ENCODE results near the gene PLD6.
"Not testable (repeated sequence)": the region's sequence is repeated elsewhere in the genome, so short reads cannot be mapped to it uniquely, and the experiment has no call there.

Gene PLD6

DNA sequence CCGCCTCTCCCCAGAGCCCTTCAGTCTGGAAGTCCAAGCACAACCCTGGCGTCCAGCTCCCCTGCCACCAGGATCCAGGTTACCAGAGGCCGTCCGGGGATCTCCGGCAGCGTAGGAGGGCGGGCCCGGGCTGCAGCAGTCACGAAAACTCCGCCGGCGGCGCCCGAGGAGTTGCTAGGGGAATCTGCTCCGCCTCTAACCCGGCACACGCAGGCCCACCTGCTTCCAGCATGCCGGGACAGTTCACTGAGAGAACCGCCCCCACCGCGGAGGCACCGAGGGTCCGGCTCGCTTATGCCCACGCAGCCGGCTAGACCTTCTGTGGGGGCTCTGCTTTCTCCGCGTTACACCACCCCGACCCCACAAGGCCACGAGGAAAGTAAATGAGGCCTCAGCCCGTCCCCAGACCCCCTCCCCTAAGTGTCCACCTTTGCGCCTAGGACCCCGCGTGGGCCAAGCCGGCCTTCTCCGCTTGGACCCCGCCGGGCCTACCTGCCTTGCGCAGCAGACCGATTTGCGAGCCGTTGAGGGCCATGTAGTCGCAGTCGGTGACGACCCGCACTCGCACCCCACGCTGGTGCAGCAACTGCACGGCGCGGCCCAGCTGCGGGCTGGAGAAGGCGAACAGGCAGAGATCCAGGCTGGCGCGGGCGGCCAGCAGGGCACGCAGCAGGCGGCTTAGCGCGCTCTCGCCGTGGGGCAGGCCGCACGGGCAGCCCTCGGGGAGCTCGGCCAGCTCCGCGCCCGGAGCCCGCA is 587 bp downstream of the PLD6 start:
- H3K4me3 ChIP-seq (ENCODE audit: low read length), result peak overlapping the region; percentile 58
- H3K27me3 ChIP-seq (ENCODE audit: insufficient read depth, low read length), result peaks cover 14% of the 10 kb centered on the region
- H3K9ac ChIP-seq (ENCODE audit: low read depth, low read length), result 0 out of 2 replicates have a peak overlapping the region, but pooled peaks have one; percentile 27
- H3K9me3 ChIP-seq (ENCODE audit: insufficient read depth, low read depth, low read length), result no peaks in the 10 kb centered on the region
- H3K4me1 ChIP-seq (ENCODE audit: insufficient read depth, low read length), result no peaks in the 10 kb centered on the region
- H3K27ac ChIP-seq (ENCODE audit: low read length), result no peak overlapping the region
- no peaks in the 10 kb centered on the region for H3K36me3 ChIP-seq (ENCODE audit: insufficient read depth, low read depth, low read length)

DNA sequence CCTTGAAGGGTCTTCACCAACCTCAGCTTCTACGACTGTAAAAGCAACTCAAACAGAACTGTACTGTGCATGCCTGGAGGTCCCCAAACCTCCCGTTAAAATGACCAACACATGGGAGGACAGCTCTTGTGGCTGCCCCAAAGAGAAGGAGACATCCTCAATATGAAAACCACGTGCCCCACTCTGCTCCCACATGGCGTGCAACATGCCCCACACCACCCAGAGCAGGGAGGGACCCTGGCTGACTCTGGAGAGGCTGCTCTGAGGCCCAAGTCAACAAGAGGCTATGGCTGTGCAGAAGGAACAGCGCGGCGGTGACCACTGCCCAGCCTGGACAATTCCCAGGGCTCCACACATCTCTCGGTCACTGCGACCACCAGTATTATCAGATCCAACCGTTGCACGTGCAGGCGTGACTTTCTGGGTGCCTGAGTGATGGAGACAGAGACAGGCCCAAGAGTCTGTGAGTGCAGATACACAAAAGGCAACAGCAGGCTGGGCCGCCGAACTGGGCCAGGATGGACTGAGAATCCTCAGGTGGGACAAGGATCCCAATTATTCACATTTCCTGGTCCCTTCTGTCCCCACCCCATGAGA is 1.4 kb downstream of the PLD6 start:
- Histone ChIP-seq H3K4me1 (ENCODE audit: insufficient read depth, low read length) (no peaks in the 10 kb centered on the region), H3K9me3 (ENCODE audit: insufficient read depth, low read depth, low read length) (no peaks in the 10 kb centered on the region), H3K4me3 (ENCODE audit: low read length) (peak overlapping the region; percentile 58; the same call in 1 of the 2 replicates), H3K27ac (ENCODE audit: low read length) (no peak overlapping the region), H3K27me3 (ENCODE audit: insufficient read depth, low read length) (peaks cover 14% of the 10 kb centered on the region), H3K9ac (ENCODE audit: low read depth, low read length) (no peak overlapping the region), H3K36me3 (ENCODE audit: insufficient read depth, low read depth, low read length) (no peaks in the 10 kb centered on the region)

DNA sequence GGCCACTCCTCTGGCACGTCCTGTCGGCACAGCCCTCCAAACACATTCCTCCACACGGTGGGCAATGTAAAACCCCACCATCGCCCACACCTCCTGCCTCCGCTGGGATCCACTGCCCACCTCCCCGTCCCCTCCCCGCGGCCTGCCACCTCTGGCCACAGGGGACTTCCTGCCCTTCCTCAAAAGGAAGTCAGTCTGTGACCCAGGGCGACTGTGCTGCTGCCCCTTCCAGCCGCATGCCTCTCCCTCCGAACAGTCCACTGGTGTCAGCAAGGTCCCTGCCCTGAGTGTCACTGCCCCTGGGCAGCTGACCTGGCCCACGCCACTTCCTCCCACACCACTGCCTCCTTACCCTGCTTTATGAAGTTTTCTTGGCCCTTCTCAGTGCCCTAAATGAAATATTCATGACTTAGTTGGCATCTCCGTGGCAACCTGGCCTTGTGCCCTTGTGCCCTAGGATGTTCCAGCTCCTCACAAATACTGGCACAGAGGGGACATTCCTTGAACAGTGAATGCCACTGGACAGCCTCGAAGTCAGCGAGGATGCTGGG is 2.0 kb downstream of the PLD6 start:
- Histone ChIP-seq H3K9ac (ENCODE audit: low read depth, low read length) (no peak overlapping the region), H3K4me1 (ENCODE audit: insufficient read depth, low read length) (no peaks in the 10 kb centered on the region), H3K27me3 (ENCODE audit: insufficient read depth, low read length) (peaks cover 14% of the 10 kb centered on the region), H3K4me3 (ENCODE audit: low read length) (no peak overlapping the region), H3K9me3 (ENCODE audit: insufficient read depth, low read depth, low read length) (no peaks in the 10 kb centered on the region), H3K36me3 (ENCODE audit: insufficient read depth, low read depth, low read length) (no peaks in the 10 kb centered on the region), H3K27ac (ENCODE audit: low read length) (no peak overlapping the region)

DNA sequence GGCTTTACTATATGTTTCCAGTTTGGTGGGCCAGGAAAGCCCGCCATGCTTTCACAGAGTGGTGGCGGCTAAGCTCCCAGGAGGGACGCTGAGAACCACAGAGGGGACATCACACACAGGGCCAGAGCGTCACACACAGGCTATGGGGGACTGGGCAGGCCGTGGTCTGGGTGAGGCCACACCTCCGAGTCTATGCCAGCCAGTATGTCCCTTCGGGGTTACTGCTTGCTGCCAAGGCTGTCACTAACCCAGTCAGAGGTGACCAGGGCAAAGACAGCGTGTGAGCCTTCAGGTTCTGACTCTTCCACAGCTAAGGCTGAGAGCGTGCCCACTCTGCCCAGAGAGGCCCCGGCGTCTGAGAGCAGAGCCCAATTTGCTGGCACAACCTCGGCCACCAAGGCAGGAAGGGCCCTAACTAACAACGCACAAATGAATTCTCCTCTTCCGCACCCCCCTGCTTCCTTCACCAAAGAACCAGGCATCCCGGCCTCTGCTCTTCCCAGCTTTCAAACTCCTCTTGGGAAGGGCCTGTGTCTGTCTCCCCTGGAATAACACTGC is 2.9 kb downstream of the PLD6 start:
- Histone ChIP-seq H3K9ac (ENCODE audit: low read depth, low read length) (no peak overlapping the region), H3K4me1 (ENCODE audit: insufficient read depth, low read length) (no peaks in the 10 kb centered on the region), H3K27me3 (ENCODE audit: insufficient read depth, low read length) (peaks cover 14% of the 10 kb centered on the region), H3K9me3 (ENCODE audit: insufficient read depth, low read depth, low read length) (no peaks in the 10 kb centered on the region), H3K4me3 (ENCODE audit: low read length) (no peak overlapping the region), H3K36me3 (ENCODE audit: insufficient read depth, low read depth, low read length) (no peaks in the 10 kb centered on the region), H3K27ac (ENCODE audit: low read length) (no peak overlapping the region)

DNA sequence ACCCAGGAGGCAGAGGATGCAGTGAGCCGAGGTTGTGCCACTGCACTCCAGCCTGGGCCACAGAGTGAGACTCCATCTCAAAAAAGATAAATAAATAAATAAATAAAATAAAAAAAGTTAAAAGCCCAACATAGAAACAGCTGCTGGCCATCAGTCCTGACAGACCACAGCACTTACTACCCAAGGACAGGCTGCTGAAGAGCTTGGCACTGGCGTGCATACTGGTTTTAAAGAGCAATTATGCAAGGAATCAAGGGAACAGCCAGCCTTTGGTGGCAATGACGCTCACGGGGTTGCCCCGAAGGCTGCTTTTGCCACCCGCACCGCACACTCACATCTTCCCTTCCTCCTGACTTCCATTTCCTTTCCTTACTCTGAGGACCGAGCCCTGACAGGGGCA is 4.2 kb downstream of the PLD6 start:
- Histone ChIP-seq H3K4me1 (ENCODE audit: insufficient read depth, low read length) (no peaks in the 10 kb centered on the region), H3K9ac (ENCODE audit: low read depth, low read length) (no peak overlapping the region), H3K27me3 (ENCODE audit: insufficient read depth, low read length) (peaks cover 14% of the 10 kb centered on the region)

DNA sequence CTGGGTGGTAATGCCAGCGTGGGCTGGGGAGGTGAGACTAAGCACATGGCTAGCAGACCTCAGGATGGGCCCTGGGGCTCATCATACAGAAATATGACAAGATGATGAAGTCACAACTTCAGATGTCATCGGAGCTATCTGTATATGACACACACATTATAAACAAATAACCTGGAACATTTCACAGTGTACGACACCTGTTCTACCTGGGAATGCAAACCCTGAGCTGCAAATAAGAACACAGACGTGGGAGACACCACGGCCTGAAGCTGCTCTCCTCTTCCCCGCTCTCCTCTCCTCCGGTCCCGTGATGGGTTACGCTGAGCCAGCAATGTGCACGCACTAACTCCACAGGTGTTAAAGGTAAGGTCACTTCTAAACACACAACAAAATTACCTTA is 4.9 kb downstream of the PLD6 start:
- Histone ChIP-seq H3K27ac (ENCODE audit: low read length) (no peak overlapping the region), H3K36me3 (ENCODE audit: insufficient read depth, low read depth, low read length) (no peaks in the 10 kb centered on the region), H3K4me3 (ENCODE audit: low read length) (no peak overlapping the region), H3K9me3 (ENCODE audit: insufficient read depth, low read depth, low read length) (no peaks in the 10 kb centered on the region), H3K4me1 (ENCODE audit: insufficient read depth, low read length) (no peaks in the 10 kb centered on the region), H3K27me3 (ENCODE audit: insufficient read depth, low read length) (peaks cover 14% of the 10 kb centered on the region), H3K9ac (ENCODE audit: low read depth, low read length) (no peak overlapping the region)

More for the DNA sequence above, 4.2 kb downstream of the PLD6 start:
- no peaks in the 10 kb centered on the region for H3K36me3 ChIP-seq (ENCODE audit: insufficient read depth, low read depth, low read length)
- H3K9me3 ChIP-seq (ENCODE audit: insufficient read depth, low read depth, low read length), result no peaks in the 10 kb centered on the region
- H3K4me3 ChIP-seq (ENCODE audit: low read length), result no peak overlapping the region
- no peak overlapping the region for H3K27ac ChIP-seq (ENCODE audit: low read length)

DNA sequence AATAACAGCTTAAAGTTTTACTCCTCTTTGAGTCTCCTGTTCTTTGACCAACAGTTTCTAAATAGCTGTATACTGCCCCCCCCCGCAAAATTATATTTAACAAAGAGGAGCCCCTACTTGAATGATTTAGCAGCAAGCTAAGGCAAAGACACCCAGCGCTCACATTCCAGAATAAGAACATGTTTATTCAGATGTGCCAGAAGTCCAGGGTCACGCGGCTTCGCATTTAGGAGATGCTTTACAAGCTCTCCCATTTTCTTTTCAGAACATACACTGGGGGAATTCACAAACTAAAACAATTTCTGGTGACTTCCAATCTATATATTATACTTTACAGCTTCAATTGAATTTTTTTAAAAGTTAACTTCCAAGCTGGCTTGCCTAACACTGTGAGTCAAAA is 5.3 kb downstream of the PLD6 start:
- no peak overlapping the region for H3K27ac ChIP-seq (ENCODE audit: low read length)
- H3K27me3 ChIP-seq (ENCODE audit: insufficient read depth, low read length), result peaks cover 12% of the 10 kb centered on the region
- H3K4me1 ChIP-seq (ENCODE audit: insufficient read depth, low read length), result no peaks in the 10 kb centered on the region
- no peaks in the 10 kb centered on the region for H3K36me3 ChIP-seq (ENCODE audit: insufficient read depth, low read depth, low read length)
- no peaks in the 10 kb centered on the region for H3K9me3 ChIP-seq (ENCODE audit: insufficient read depth, low read depth, low read length)
- no peak overlapping the region for H3K4me3 ChIP-seq (ENCODE audit: low read length)
- no peak overlapping the region for H3K9ac ChIP-seq (ENCODE audit: low read depth, low read length)

DNA sequence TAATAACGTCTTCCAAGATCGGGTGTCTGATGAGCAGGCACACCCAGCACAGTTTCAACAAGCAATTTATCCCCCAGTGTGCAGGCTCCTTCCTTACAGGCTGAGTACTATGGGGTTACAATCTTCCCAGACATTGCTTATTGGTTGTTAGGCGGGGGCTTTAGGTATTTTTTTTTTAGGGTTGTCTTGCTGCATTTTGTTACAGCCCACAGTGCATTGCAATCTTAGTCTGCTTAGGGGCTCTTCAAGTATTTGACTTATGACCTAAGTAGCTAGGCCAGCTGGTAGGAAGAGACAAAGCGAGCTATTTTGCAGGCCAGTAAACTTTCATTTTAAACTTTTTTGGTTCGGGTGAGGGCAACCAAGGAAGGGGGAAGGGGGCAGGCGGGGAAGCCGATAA is 5.8 kb downstream of the PLD6 start:
- no peaks in the 10 kb centered on the region for H3K36me3 ChIP-seq (ENCODE audit: insufficient read depth, low read depth, low read length)
- H3K27me3 ChIP-seq (ENCODE audit: insufficient read depth, low read length), result peaks cover 7% of the 10 kb centered on the region
- H3K4me1 ChIP-seq (ENCODE audit: insufficient read depth, low read length), result no peaks in the 10 kb centered on the region
- no peak overlapping the region for H3K9ac ChIP-seq (ENCODE audit: low read depth, low read length)
- H3K4me3 ChIP-seq (ENCODE audit: low read length), result no peak overlapping the region
- no peaks in the 10 kb centered on the region for H3K9me3 ChIP-seq (ENCODE audit: insufficient read depth, low read depth, low read length)
- no peak overlapping the region for H3K27ac ChIP-seq (ENCODE audit: low read length)

DNA sequence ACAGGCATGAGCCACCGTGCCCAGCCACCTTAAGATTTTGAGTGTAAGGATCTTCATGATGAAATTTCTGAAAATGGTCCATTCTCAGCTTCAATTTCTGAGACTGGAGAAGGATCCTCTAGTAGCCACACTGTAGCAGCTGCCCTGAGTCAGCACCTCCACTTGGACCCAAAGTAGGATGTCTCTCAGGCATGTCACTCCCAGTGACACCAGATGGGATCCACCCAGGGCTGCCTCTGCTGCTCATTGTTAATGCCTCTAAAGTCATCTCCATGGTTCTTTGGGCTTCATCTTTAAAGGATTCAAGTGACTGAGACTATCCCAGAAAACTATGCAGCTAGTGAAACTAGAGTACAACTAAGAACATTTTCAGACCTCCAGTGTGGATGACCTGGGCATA is 7.9 kb downstream of the PLD6 start:
- Histone ChIP-seq H3K9ac (ENCODE audit: low read depth, low read length) (no peak overlapping the region), H3K9me3 (ENCODE audit: insufficient read depth, low read depth, low read length) (no peaks in the 10 kb centered on the region), H3K27ac (ENCODE audit: low read length) (no peak overlapping the region), H3K36me3 (ENCODE audit: insufficient read depth, low read depth, low read length) (no peaks in the 10 kb centered on the region), H3K27me3 (ENCODE audit: insufficient read depth, low read length) (no peaks in the 10 kb centered on the region), H3K4me1 (ENCODE audit: insufficient read depth, low read length) (no peaks in the 10 kb centered on the region), H3K4me3 (ENCODE audit: low read length) (no peak overlapping the region)

DNA sequence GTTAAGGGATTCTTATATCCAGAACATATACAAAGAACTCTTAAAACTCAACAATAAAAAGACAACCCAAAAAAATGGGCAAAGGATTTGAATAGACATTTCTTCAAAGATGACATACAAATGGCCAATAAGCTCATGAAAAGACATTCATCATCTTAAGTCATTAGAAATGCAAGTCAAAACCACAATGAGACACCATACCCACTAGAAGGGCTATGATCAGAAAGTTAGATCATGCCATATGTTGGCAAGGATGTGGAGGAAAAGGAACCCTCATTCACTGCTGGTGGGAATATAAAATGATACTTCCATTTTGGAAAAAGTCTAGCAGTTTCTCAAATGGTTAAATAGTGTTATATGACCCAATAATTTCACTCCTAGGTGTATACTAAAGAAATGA is 9.4 kb downstream of the PLD6 start:
- H3K4me1 ChIP-seq (ENCODE audit: insufficient read depth, low read length), result 0 out of 2 replicates have a peak, but pooled peaks cover 4% of the 10 kb centered on the region
- no peaks in the 10 kb centered on the region for H3K9me3 ChIP-seq (ENCODE audit: insufficient read depth, low read depth, low read length)
- H3K36me3 ChIP-seq (ENCODE audit: insufficient read depth, low read depth, low read length), result no peaks in the 10 kb centered on the region
- H3K27ac ChIP-seq (ENCODE audit: low read length), result no peak overlapping the region
- H3K4me3 ChIP-seq (ENCODE audit: low read length), result no peak overlapping the region
- H3K9ac ChIP-seq (ENCODE audit: low read depth, low read length), result no peak overlapping the region
- no peaks in the 10 kb centered on the region for H3K27me3 ChIP-seq (ENCODE audit: insufficient read depth, low read length)

DNA sequence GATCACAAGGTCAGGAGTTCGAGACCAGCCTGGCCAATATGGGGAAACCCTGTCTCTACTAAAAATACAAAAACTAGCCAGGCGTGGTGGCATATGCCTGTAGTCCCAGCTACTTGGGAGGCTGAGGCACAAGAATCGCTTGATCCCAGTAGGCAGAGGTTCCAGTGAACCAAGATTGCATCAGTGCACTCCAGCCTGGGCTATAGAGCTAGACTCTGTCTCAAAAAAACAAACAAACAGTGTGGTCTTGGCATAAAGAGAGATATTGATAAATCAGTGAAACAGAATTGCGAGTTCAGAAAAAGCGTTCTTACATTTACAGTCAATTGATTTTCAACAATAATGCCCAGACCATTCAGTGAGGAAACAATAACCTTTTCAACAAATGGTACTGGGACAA is 10.7 kb downstream of the PLD6 start:
- H3K36me3 ChIP-seq (ENCODE audit: insufficient read depth, low read depth, low read length); H3K4me1 ChIP-seq (ENCODE audit: insufficient read depth, low read length); H3K27ac ChIP-seq (ENCODE audit: low read length); H3K9me3 ChIP-seq (ENCODE audit: insufficient read depth, low read depth, low read length); H3K27me3 ChIP-seq (ENCODE audit: insufficient read depth, low read length); H3K9ac ChIP-seq (ENCODE audit: low read depth, low read length); H3K4me3 ChIP-seq (ENCODE audit: low read length): not testable (repeated sequence)

DNA sequence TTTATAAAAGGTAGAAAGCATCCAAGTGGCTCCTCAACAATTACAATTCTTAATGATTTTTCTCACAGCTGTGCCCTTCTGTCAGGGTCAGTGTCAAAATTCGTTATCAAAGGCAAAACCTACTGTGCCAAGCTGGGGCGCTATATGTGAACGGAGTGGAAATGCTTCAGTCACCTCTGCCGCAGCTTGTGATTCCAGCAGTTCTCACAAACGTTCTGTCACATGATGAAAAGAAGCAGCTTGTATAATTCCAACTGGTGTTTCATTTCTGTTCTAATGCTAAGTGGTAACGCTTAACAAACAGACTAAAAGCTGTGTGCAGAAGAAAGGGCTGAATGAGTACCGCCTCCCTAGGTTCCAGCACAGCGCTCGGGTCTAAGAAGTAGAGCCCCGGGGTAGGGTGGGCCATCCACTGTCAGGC is 14.2 kb downstream of the PLD6 start:
- peaks cover 5% of the 10 kb centered on the region; the same call in 1 of the 2 replicates for H3K4me1 ChIP-seq (ENCODE audit: insufficient read depth, low read length)
- H3K27me3 ChIP-seq (ENCODE audit: insufficient read depth, low read length), result no peaks in the 10 kb centered on the region
- H3K36me3 ChIP-seq (ENCODE audit: insufficient read depth, low read depth, low read length), result no peaks in the 10 kb centered on the region
- no peak overlapping the region for H3K4me3 ChIP-seq (ENCODE audit: low read length)
- no peak overlapping the region for H3K9ac ChIP-seq (ENCODE audit: low read depth, low read length)
- no peak overlapping the region for H3K27ac ChIP-seq (ENCODE audit: low read length)
- H3K9me3 ChIP-seq (ENCODE audit: insufficient read depth, low read depth, low read length), result no peaks in the 10 kb centered on the region
